Effector memory CD8-positive, alpha-beta T cell (primary cell): ENCODE results near the gene TRERF1.
"Not testable (repeated sequence)": the region's sequence is repeated elsewhere in the genome, so short reads cannot be mapped to it uniquely, and the experiment has no call there.

Experiments
- ATAC-seq: fragments of 150-1000 bp; cut with Tn5 transposase; replicated peaks from 2 replicates; pipeline ENCODE4 v1.10.0; 2021; ENCODE audit warnings: mild to moderate bottlenecking, moderate library complexity
- DNase-seq, 3 experiments: peaks; one replicate each; pipeline ENCODE4 v3.0.0; 2021
- H3K27ac Mint-ChIP-seq, 2 donors: one replicate each; pipeline ENCODE4 v1.8.0; 2022; ENCODE audit warnings: mild to moderate bottlenecking in 2 of 2, mixed read lengths in 2 of 2, moderate library complexity in 2 of 2
- H3K27me3 Mint-ChIP-seq, 2 donors: one replicate each; pipeline ENCODE4 v1.8.0; 2022; ENCODE audit warnings: mixed read lengths in 2 of 2
- H3K36me3 Mint-ChIP-seq: one replicate; pipeline ENCODE4 v1.8.0; 2022; ENCODE audit warnings: mild to moderate bottlenecking, moderate library complexity, mixed read lengths; ENCODE audit not compliant: insufficient read depth
- H3K4me1 Mint-ChIP-seq, 2 donors: one replicate each; pipeline ENCODE4 v1.8.0; 2022; ENCODE audit warnings: low read depth in 2 of 2, mixed read lengths in 2 of 2
- H3K4me3 Mint-ChIP-seq, 2 donors: one replicate each; pipeline ENCODE4 v1.8.0; 2022; ENCODE audit warnings: mild to moderate bottlenecking in 2 of 2, mixed read lengths in 2 of 2, moderate library complexity in 2 of 2
- H3K9me3 Mint-ChIP-seq, 2 donors: one replicate each; pipeline ENCODE4 v1.8.0; 2022; ENCODE audit warnings: mixed read lengths in 2 of 2

TRERF1 gene

GRCh38 chr6:42211726-42212125, 240.0 kb downstream of the TRERF1 start:
- ATAC-seq, result no peak

GRCh38 chr6:42210551-42210950, 241.2 kb downstream of the TRERF1 start:
- Mint-ChIP-seq H3K4me3 (no peak overlapping the region), H3K4me1 (peaks cover 4 to 5% of the 10 kb centered on the region in 2 donors), H3K36me3 (peaks cover 81% of the 10 kb centered on the region), H3K9me3 (no peaks in the 10 kb centered on the region), H3K27ac (no peak overlapping the region), H3K27me3 (no peaks in the 10 kb centered on the region)
- DNase-seq, result no peak
- no peak for ATAC-seq

More at GRCh38 chr6:42211726-42212125, 240.0 kb downstream of the TRERF1 start:
- Mint-ChIP-seq H3K36me3 (peaks cover 69% of the 10 kb centered on the region), H3K4me3 (no peak overlapping the region), H3K9me3 (no peaks in the 10 kb centered on the region), H3K4me1 (peaks cover 9% of the 10 kb centered on the region in 2 donors), H3K27me3 (no peaks in the 10 kb centered on the region), H3K27ac (no peak overlapping the region)
- no peak for DNase-seq

DNA sequence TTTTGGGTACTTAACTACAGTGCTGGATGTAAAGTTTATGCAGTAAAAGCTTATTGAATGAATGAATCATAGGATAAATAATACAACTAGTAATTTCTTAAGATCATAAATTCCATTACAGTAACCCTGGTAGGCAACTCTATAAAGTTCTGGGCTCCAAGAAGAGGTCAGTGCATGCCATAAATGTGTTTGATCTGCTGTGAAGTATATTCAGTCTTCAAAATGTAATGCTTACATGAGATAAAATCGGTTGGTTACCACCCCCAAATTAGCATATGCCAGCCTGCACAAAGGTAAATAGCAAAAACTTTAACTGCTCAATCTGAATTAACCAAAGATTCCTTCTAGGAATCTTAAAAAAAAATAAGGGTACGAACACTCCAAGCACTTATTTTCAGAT, 244.2 kb downstream of the TRERF1 start:
- ATAC-seq, H3K4me3 Mint-ChIP-seq, H3K9me3 Mint-ChIP-seq, DNase-seq, H3K27me3 Mint-ChIP-seq, H3K4me1 Mint-ChIP-seq, H3K27ac Mint-ChIP-seq: not testable (repeated sequence)
- peaks cover 84% of the 10 kb centered on the region for H3K36me3 Mint-ChIP-seq

GRCh38 chr6:42204768-42205282, 246.9 kb downstream of the TRERF1 start:
- Mint-ChIP-seq H3K27me3 (no peaks in the 10 kb centered on the region), H3K4me3 (no peak overlapping the region), H3K9me3 (peaks cover 0 to 1% of the 10 kb centered on the region in 2 donors), H3K36me3 (peaks cover 61% of the 10 kb centered on the region), H3K4me1 (peaks cover 0 to 4% of the 10 kb centered on the region in 2 donors), H3K27ac (peak overlapping the region in 1 of 2 donors; percentile 35)
- DNase-seq, result no peak
- no peak for ATAC-seq

GRCh38 chr6:42203183-42203582, 248.5 kb downstream of the TRERF1 start:
- H3K4me3 Mint-ChIP-seq, result no peak overlapping the region
- peaks cover 0 to 4% of the 10 kb centered on the region in 2 donors for H3K4me1 Mint-ChIP-seq
- no peak for DNase-seq
- peaks cover 0 to 1% of the 10 kb centered on the region in 2 donors for H3K9me3 Mint-ChIP-seq
- ATAC-seq, result no peak
- H3K27ac Mint-ChIP-seq, result no peak overlapping the region
- peaks cover 45% of the 10 kb centered on the region for H3K36me3 Mint-ChIP-seq
- no peaks in the 10 kb centered on the region for H3K27me3 Mint-ChIP-seq

GRCh38 chr6:42202131-42202915, 249.4 kb downstream of the TRERF1 start:
- not testable (repeated sequence) for DNase-seq, H3K4me3 Mint-ChIP-seq, H3K4me1 Mint-ChIP-seq, H3K27ac Mint-ChIP-seq, ATAC-seq, H3K9me3 Mint-ChIP-seq, H3K27me3 Mint-ChIP-seq
- peaks cover 36% of the 10 kb centered on the region for H3K36me3 Mint-ChIP-seq

DNA sequence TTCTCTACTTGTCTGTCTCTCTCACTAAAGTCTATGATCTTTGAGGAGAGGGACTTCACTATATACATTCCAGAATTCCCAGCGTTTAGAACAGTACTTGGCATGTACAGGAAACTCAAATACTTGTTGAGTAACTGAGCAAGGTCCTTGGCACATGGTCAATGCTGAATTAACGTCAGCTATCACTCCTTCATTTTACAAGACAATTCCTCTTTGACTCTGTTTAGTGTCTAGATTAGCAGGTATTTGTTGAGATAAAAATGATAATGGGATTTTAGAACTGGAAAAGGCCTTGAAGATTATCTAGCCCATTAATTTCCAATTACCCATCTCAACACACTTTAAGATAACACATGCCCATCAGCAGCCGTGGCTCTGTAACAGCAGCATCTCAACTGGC, 250.3 kb downstream of the TRERF1 start:
- Mint-ChIP-seq H3K36me3 (peaks cover 28% of the 10 kb centered on the region), H3K27ac (no peak overlapping the region), H3K27me3 (no peaks in the 10 kb centered on the region), H3K4me1 (peaks cover 0 to 4% of the 10 kb centered on the region in 2 donors), H3K4me3 (no peak overlapping the region), H3K9me3 (peaks cover 0 to 1% of the 10 kb centered on the region in 2 donors)
- ATAC-seq (no peak), DNase-seq (no peak)

DNA sequence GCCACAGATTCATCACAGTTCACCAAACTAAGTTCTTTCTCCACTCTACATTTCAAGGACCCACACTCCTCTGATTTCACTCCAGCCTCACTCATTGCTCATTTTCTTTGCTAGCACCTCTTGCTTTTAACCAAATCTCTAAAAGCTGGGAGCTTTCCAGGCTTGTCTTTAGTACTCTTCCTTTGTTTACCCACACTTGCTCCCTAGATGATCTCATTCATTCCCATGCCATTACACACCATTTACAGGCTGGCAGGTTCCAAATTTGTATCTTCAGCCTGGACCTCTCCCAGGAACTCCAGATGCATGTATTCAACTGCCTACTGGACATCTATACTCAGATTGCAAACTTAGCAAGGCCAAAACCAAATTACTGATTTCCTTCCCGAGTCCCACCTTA, 251.7 kb downstream of the TRERF1 start:
- no peak for DNase-seq
- ATAC-seq, result no peak
- Mint-ChIP-seq H3K4me3 (no peak overlapping the region), H3K4me1 (peaks cover 0 to 4% of the 10 kb centered on the region in 2 donors), H3K27ac (no peak overlapping the region), H3K9me3 (peaks cover 0 to 1% of the 10 kb centered on the region in 2 donors), H3K27me3 (no peaks in the 10 kb centered on the region), H3K36me3 (peaks cover 17% of the 10 kb centered on the region)

GRCh38 chr6:42199106-42199981, 252.4 kb downstream of the TRERF1 start:
- H3K4me1 Mint-ChIP-seq, result peaks cover 0 to 4% of the 10 kb centered on the region in 2 donors
- no peak overlapping the region for H3K27ac Mint-ChIP-seq
- H3K36me3 Mint-ChIP-seq, result peaks cover 10% of the 10 kb centered on the region
- ATAC-seq (no peak), DNase-seq (no peak)
- peaks cover 0 to 1% of the 10 kb centered on the region in 2 donors for H3K9me3 Mint-ChIP-seq
- no peak overlapping the region for H3K4me3 Mint-ChIP-seq
- no peaks in the 10 kb centered on the region for H3K27me3 Mint-ChIP-seq

- ATAC-seq, result peak; percentile 65
Observed at GRCh38 chr6:42197555-42198362, 254.0 kb downstream of the TRERF1 start.

DNA sequence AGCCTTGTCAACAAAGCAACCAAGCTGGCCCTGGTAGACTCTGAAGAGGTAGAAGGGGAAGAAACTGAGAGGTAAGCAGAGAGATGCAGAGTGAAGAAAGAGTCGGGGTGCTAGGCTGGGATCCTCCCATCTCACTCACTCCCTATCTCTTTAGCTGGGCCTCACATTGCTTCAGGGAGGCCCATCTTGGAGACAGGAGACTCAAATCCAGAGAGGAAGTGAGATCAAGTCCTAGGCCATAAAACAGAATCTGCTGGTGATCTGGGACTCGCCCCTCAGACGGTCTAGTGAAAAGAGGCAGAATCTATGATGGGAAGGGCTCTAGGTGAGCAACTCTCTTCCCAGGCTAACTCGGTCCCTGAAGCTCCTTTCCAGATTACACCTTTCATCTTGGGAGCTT, 256.3 kb downstream of the TRERF1 start:
- H3K36me3 Mint-ChIP-seq, result peaks cover 4% of the 10 kb centered on the region

More at GRCh38 chr6:42197555-42198362, 254.0 kb downstream of the TRERF1 start:
- Mint-ChIP-seq H3K27ac (no peak overlapping the region), H3K4me3 (no peak overlapping the region), H3K36me3 (peaks cover under 1% of the 10 kb centered on the region), H3K27me3 (no peaks in the 10 kb centered on the region), H3K9me3 (peaks cover 0 to 1% of the 10 kb centered on the region in 2 donors), H3K4me1 (peaks cover 0 to 4% of the 10 kb centered on the region in 2 donors)
- DNase-seq, result no peak

GRCh38 chr6:42194056-42194455, 257.7 kb downstream of the TRERF1 start:
- no peaks in the 10 kb centered on the region for H3K27me3 Mint-ChIP-seq
- no peak overlapping the region for H3K27ac Mint-ChIP-seq
- H3K4me1 Mint-ChIP-seq, result no peaks in the 10 kb centered on the region
- no peak overlapping the region for H3K4me3 Mint-ChIP-seq
- H3K9me3 Mint-ChIP-seq, result no peaks in the 10 kb centered on the region
- H3K36me3 Mint-ChIP-seq, result peaks cover 4% of the 10 kb centered on the region
- DNase-seq, result no peak
- no peak for ATAC-seq

More for the DNA sequence above, 256.3 kb downstream of the TRERF1 start:
- no peak overlapping the region for H3K4me3 Mint-ChIP-seq
- peaks cover 0 to 2% of the 10 kb centered on the region in 2 donors for H3K4me1 Mint-ChIP-seq
- DNase-seq (no peak), ATAC-seq (no peak)
- H3K27ac Mint-ChIP-seq, result peak overlapping the region in 1 of 2 donors; percentile 15
- H3K27me3 Mint-ChIP-seq, result no peaks in the 10 kb centered on the region
- peaks cover 0 to 1% of the 10 kb centered on the region in 2 donors for H3K9me3 Mint-ChIP-seq

DNA sequence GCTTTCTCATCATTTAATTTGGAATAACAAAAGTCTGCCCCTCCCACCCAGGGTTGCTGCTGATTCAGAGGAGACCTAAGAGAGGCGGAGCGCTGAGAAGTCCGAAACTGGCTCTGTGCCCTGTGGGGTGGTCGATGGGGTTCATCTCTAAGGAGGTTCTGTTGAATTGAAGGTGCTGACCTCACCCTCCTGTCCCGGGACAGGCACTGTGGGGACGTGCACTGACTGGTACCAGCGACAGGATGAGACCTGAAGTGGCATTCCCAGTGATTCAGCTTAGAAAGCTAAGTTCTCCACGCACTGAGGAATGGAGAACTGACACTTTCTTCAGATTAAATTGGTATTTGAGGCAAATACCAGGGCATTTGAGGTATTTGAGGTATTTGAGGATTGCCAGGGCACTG, 258.2 kb downstream of the TRERF1 start:
- H3K4me1 Mint-ChIP-seq, result no peaks in the 10 kb centered on the region
- no peaks in the 10 kb centered on the region for H3K9me3 Mint-ChIP-seq
- no peak overlapping the region for H3K4me3 Mint-ChIP-seq
- ATAC-seq, result no peak
- H3K27ac Mint-ChIP-seq, result no peak overlapping the region
- no peaks in the 10 kb centered on the region for H3K27me3 Mint-ChIP-seq
- no peak for DNase-seq
- H3K36me3 Mint-ChIP-seq, result peaks cover 4% of the 10 kb centered on the region
